SK-N-SH treated with all-trans-retinoic acid at 6 μM for 48 hours (cell line): ENCODE data around the gene EXOC7.

Experiments
- ATAC-seq: fragments of 200-7000 bp; cut with Tn5 transposase; 3 replicates; pipeline ENCODE4 v1.9.1; 2020; ENCODE audit warnings: mild to moderate bottlenecking, moderate library complexity
- ARNTL ChIP-seq: fragments of 450-650 bp; formaldehyde crosslinking; IDR thresholded peaks from 2 replicates; pipeline ENCODE4 v1.5.0; 2020; ENCODE audit warnings: low read depth, mild to moderate bottlenecking, moderate library complexity, borderline replicate concordance
- BACH2 ChIP-seq: fragments of 250-450 bp; sonication (Bioruptor Pico); IDR thresholded peaks from 2 replicates; pipeline ENCODE4 v1.9.0; 2021; ENCODE audit warnings: mild to moderate bottlenecking, borderline replicate concordance
- CSDC2 ChIP-seq: fragments of 250-450 bp; sonication (Bioruptor Pico); IDR thresholded peaks from 2 replicates; pipeline ENCODE4 v1.5.0; 2020; ENCODE audit warnings: mild to moderate bottlenecking, moderate library complexity
- ESRRG ChIP-seq: fragments of 250-450 bp; sonication (Bioruptor Pico); IDR thresholded peaks from 2 replicates; pipeline ENCODE4 v1.6.1; 2021; ENCODE audit warnings: mild to moderate bottlenecking
- GLIS3 ChIP-seq: fragments of 250-450 bp; sonication (Bioruptor Pico); IDR thresholded peaks from 2 replicates; pipeline ENCODE4 v1.5.0; 2020; ENCODE audit warnings: mild to moderate bottlenecking, moderate library complexity
- ISL1 ChIP-seq: fragments of 250-450 bp; sonication (Bioruptor Pico); IDR thresholded peaks from 2 replicates; pipeline ENCODE4 v2.1.2; 2022; ENCODE audit warnings: mild to moderate bottlenecking, moderate library complexity
- OSR1 ChIP-seq: fragments of 250-450 bp; sonication (Bioruptor Pico); IDR thresholded peaks from 2 replicates; pipeline ENCODE4 v1.8.0; 2022; ENCODE audit warnings: moderate library complexity, mild to moderate bottlenecking, inconsistent platforms
- RARB ChIP-seq: fragments of 250-450 bp; sonication (Bioruptor Pico); IDR thresholded peaks from 2 replicates; pipeline ENCODE4 v1.8.0; 2021; ENCODE audit warnings: mild to moderate bottlenecking, moderate library complexity
- SNAI2 ChIP-seq: fragments of 250-450 bp; sonication (Bioruptor Pico); IDR thresholded peaks from 2 replicates; pipeline ENCODE4 v1.5.0; 2020; ENCODE audit warnings: mild to moderate bottlenecking, moderate library complexity
- TCF4 ChIP-seq: fragments of 250-450 bp; sonication (Bioruptor Pico); IDR thresholded peaks from 2 replicates; pipeline ENCODE4 v1.8.0; 2021; ENCODE audit warnings: mild to moderate bottlenecking, moderate library complexity, borderline replicate concordance
- TOX ChIP-seq: fragments of 250-450 bp; sonication (Bioruptor Pico); IDR thresholded peaks from 2 replicates; pipeline ENCODE4 v1.8.0; 2021; ENCODE audit warnings: mild to moderate bottlenecking, moderate library complexity, borderline replicate concordance
- ZC3H10 ChIP-seq: fragments of 250-450 bp; sonication (Bioruptor Pico); IDR thresholded peaks from 2 replicates; pipeline ENCODE4 v1.5.1; 2021; ENCODE audit warnings: mild to moderate bottlenecking, moderate library complexity
- ZFP3 ChIP-seq: fragments of 250-450 bp; sonication (Bioruptor Pico); IDR thresholded peaks from 2 replicates; pipeline ENCODE4 v1.5.0; 2020; ENCODE audit warnings: mild to moderate bottlenecking, moderate library complexity
- ZFP30 ChIP-seq: fragments of 450-650 bp; formaldehyde crosslinking; IDR thresholded peaks from 2 replicates; pipeline ENCODE4 v1.5.0; 2022; ENCODE audit warnings: mild to moderate bottlenecking, moderate library complexity
- ZNF565 ChIP-seq: fragments of 450-650 bp; formaldehyde crosslinking; conservative IDR thresholded peaks from 2 replicates; pipeline ENCODE4 v1.5.0; 2020; ENCODE audit warnings: low read depth, mild to moderate bottlenecking, moderate library complexity
- ZNF70 ChIP-seq: fragments of 450-650 bp; formaldehyde crosslinking; IDR thresholded peaks from 2 replicates; pipeline ENCODE4 v1.5.0; 2020; ENCODE audit warnings: mild to moderate bottlenecking, moderate library complexity
- ZNF8 ChIP-seq: fragments of 450-650 bp; formaldehyde crosslinking; IDR thresholded peaks from 2 replicates; pipeline ENCODE4 v1.5.0; 2020; ENCODE audit warnings: mild to moderate bottlenecking, moderate library complexity
- TF ChIP-seq, protein P1 (sequence below): fragments of 250-450 bp; sonication (Bioruptor Pico); IDR thresholded peaks from 2 replicates; pipeline ENCODE4 v1.5.1; 2020; ENCODE audit warnings: low read depth, mild to moderate bottlenecking, moderate library complexity
- TF ChIP-seq, protein P2 (sequence below): fragments of 250-450 bp; sonication (Bioruptor Pico); IDR thresholded peaks from 2 replicates; pipeline ENCODE4 v1.5.0; 2020; ENCODE audit warnings: mild to moderate bottlenecking, moderate library complexity

Gene EXOC7

DNA sequence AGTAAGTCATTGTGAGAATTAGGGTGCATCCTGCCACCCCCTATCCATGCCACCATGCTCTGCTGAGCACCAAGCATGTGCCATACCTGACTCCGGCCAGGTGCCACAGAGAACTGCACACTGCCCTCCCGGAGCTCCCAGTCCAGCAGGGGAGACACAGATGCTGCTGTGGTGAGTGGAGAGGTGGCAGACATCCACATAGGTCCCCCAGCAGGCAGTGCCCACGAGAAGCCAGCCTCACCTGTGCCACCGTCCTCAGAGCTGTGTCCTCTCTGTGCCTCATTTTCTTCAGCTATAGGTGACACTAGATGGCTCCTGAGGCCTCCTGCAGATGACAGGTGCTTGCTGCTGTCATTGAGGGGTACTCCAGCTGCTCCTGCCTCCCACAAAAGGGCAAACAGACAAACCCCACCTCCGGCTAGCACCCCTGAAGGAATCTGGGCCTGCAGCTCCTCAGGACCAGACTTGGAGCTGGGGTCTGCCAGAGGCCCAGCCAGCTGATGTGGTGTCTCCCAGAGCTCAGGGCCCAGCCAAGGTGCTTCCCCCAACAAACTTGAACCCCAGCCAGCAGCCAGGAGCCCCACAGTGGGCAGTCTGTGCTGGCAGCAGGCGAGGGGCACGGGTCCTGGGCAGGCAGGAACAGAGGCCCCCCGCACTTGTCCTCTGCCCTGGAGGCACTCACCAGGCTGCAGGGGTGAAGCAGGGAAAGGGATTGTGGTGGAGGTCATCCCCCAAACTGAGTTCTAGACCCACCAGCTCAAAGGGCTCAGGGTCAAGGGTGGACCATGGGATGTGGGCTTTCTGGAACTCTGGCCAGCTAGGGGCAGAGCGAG lies 20.4 kb upstream of the EXOC7 start:
- no peak for ATAC-seq
- TF ChIP-seq ZNF565: no peak
- TF ChIP-seq TCF4 (CRISPR knock-in tag): no peak
- TF ChIP-seq ARNTL (CRISPR knock-in tag): no peak
- no peak for TF ChIP-seq ESRRG (CRISPR knock-in tag)
- no peak for TF ChIP-seq ZNF70 (CRISPR knock-in tag)
- no peak for TF ChIP-seq OSR1 (CRISPR knock-in tag)
- TF ChIP-seq ZFP3 (CRISPR knock-in tag): no peak
- TF ChIP-seq ZFP30 (CRISPR knock-in tag): no peak
- no peak for TF ChIP-seq BACH2
- TF ChIP-seq, protein P1, sequence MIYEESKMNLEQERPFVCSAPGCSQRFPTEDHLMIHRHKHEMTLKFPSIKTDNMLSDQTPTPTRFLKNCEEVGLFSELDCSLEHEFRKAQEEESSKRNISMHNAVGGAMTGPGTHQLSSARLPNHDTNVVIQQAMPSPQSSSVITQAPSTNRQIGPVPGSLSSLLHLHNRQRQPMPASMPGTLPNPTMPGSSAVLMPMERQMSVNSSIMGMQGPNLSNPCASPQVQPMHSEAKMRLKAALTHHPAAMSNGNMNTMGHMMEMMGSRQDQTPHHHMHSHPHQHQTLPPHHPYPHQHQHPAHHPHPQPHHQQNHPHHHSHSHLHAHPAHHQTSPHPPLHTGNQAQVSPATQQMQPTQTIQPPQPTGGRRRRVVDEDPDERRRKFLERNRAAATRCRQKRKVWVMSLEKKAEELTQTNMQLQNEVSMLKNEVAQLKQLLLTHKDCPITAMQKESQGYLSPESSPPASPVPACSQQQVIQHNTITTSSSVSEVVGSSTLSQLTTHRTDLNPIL (CRISPR knock-in tag): no peak

DNA sequence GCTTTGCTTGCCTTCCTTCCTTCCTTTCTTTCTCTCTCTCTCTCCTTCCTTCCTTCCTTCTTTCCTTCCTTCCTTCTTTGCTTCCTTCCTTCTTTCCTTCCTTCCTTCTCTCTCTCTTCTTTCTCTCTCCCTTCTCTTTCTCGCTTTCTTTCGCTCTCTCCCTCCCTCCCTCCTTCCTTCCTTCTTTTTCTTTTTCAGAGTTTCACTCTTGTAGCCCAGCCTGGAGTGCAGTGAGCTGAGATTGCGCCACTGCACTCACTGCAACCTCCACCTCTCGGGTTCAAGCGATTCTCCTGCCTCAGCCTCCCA lies 19.6 kb upstream of the EXOC7 start:
- no peak for ATAC-seq
- no peak for TF ChIP-seq GLIS3 (CRISPR knock-in tag)
- no peak for TF ChIP-seq ZNF8 (CRISPR knock-in tag)
- TF ChIP-seq, protein P1 (CRISPR knock-in tag): no peak
- no peak for TF ChIP-seq ZNF70 (CRISPR knock-in tag)
- TF ChIP-seq OSR1 (CRISPR knock-in tag): no peak
- TF ChIP-seq ZFP30 (CRISPR knock-in tag): no peak
- TF ChIP-seq ZNF565: no peak
- TF ChIP-seq ESRRG (CRISPR knock-in tag): no peak
- TF ChIP-seq, protein P2, sequence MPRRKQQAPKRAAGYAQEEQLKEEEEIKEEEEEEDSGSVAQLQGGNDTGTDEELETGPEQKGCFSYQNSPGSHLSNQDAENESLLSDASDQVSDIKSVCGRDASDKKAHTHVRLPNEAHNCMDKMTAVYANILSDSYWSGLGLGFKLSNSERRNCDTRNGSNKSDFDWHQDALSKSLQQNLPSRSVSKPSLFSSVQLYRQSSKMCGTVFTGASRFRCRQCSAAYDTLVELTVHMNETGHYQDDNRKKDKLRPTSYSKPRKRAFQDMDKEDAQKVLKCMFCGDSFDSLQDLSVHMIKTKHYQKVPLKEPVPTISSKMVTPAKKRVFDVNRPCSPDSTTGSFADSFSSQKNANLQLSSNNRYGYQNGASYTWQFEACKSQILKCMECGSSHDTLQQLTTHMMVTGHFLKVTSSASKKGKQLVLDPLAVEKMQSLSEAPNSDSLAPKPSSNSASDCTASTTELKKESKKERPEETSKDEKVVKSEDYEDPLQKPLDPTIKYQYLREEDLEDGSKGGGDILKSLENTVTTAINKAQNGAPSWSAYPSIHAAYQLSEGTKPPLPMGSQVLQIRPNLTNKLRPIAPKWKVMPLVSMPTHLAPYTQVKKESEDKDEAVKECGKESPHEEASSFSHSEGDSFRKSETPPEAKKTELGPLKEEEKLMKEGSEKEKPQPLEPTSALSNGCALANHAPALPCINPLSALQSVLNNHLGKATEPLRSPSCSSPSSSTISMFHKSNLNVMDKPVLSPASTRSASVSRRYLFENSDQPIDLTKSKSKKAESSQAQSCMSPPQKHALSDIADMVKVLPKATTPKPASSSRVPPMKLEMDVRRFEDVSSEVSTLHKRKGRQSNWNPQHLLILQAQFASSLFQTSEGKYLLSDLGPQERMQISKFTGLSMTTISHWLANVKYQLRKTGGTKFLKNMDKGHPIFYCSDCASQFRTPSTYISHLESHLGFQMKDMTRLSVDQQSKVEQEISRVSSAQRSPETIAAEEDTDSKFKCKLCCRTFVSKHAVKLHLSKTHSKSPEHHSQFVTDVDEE (CRISPR knock-in tag): no peak
- no peak for TF ChIP-seq RARB (CRISPR knock-in tag)
- TF ChIP-seq SNAI2 (CRISPR knock-in tag): no peak
- TF ChIP-seq CSDC2 (CRISPR knock-in tag): no peak

DNA sequence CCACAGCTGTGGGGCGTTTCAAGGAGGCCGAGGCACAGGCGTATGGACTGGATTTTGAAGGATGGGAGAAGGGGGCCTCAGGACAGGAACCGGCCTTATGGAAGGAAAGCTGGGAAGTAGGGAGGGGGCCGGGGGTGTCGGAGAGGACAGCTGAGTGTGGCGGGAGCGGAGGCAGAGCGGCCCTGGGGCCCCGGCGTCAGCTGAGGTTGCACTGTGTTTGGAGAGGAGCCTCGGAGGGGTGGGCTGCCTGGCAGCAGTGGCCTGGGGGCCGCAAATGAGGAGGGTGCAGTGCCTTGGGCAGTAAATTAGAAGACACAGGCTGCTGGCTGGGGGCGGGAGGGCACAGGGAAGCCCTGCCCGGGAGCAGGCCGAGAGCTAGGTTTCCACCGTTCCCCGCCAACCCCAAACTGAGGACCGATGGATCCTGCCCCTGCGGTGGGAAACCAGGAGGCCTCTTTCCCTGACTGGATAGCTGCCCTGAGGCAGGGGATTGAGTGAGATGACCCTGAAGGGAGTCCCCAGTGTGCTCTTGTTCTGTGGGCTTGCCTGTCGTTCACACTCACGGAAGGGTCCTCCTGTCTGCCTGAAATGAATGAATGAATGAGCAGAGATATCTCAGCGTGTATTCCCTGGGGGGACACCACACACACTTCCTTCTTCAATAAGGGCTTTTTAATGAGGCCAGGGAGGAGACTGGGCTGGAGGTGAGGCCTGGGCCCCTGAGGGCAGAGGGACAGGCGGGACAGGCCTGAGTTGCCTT lies 19.0 kb upstream of the EXOC7 start:
- TF ChIP-seq, protein P2 (CRISPR knock-in tag): no peak
- TF ChIP-seq ZNF565 (no peak), OSR1 (CRISPR knock-in tag) (no peak), BACH2 (no peak), CSDC2 (CRISPR knock-in tag) (no peak), RARB (CRISPR knock-in tag) (no peak), ISL1 (CRISPR knock-in tag) (no peak), ZC3H10 (CRISPR knock-in tag) (no peak), TOX (CRISPR knock-in tag) (no peak)
- TF ChIP-seq, protein P1 (CRISPR knock-in tag): no peak
- ATAC-seq: no peak
